Measurements from ENCODE around the gene TBXAS1. TPM values are rescaled to one million over a fixed set of nuclear protein-coding genes. Genes with fewer than 3 reads are reported as not detected.

TBXAS1 gene
- total RNA-seq, 1 experiment from 2014 or later, result 2.3 TPM

DNA sequence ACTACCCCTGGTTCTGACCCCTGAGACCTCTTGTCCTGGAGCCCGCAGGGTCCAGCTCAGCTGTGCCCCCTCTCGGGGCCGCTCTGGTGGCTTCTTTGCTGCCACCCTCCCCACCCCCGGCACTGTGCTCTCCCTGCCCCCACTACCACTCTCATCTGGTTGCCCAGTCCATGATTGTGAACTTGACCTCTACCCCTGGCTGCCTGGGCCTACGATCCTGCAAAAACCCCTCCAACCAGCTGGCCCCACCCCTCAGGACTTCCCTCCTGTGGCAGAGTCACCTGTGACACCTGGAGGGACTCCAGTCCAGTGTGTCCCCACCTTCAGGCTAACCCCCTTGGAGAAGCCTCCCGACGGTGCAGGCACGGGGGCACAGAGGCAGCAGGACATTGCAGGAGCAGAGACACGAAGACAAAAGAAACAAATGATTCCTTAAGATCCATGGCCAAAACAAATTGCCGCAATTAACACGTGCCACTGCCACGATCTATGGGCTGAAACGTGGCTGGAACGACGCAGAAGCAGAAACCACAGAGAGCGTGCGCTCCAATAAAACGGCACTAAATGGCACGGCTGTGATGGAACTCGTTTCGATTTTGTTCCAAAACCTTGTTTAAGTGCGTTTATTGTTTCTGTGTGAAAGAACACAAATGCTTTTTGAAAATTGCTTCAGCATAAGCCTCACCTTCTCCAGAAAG lies 161.7 kb downstream of the TBXAS1 start:
- POLR2A ChIA-PET, result no interaction called here
- CTCF ChIA-PET, result interaction anchor here (1.3 to 2.1 kb wide), 4 partner anchors 11 to 36 kb away, joined by 3 to 9 read pairs (median 8); no protein-coding TSS in a partner anchor

GRCh38 chr7:139991269-139991666 lies 162.2 kb downstream of the TBXAS1 start:
- ATAC-seq, result no peak
- Mint-ChIP-seq H3K4me1 (peaks cover 15% of the 10 kb centered on the region), H3K36me3 (no peaks in the 10 kb centered on the region), H3K9me3 (peaks cover 6% of the 10 kb centered on the region; the same call in 1 of the 2 replicates), H3K4me3 (no peak overlapping the region), H3K27ac (no peak overlapping the region), H3K27me3 (ENCODE audit: low read depth) (no peaks in the 10 kb centered on the region; the same call in 1 of the 2 replicates)
- no peak for DNase-seq (ENCODE audit: low spot score)
- TF ChIP-seq ZNF281 (CRISPR knock-in tag; IDR thresholded peaks at IDR 0.05), result no peak
- TF ChIP-seq, protein P1, sequence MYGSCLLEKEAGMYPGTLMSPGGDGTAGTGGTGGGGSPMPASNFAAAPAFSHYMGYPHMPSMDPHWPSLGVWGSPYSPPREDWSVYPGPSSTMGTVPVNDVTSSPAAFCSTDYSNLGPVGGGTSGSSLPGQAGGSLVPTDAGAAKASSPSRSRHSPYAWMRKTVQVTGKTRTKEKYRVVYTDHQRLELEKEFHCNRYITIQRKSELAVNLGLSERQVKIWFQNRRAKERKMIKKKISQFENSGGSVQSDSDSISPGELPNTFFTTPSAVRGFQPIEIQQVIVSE (CRISPR knock-in tag; IDR thresholded peaks at IDR 0.05; ENCODE audit: borderline replicate concordance), result no peak
- TF ChIP-seq CBFB (CRISPR knock-in tag; IDR thresholded peaks at IDR 0.05; ENCODE audit: low read depth), result no peak
- TF ChIP-seq TCF7 (CRISPR knock-in tag; IDR thresholded peaks at IDR 0.05; ENCODE audit: low read depth), result no peak
- no peak for TF ChIP-seq ZNF232 (CRISPR knock-in tag; IDR thresholded peaks at IDR 0.05)
- no peak for TF ChIP-seq ELF4 (CRISPR knock-in tag; IDR thresholded peaks at IDR 0.05; ENCODE audit: low read depth)
- TF ChIP-seq, protein P2, sequence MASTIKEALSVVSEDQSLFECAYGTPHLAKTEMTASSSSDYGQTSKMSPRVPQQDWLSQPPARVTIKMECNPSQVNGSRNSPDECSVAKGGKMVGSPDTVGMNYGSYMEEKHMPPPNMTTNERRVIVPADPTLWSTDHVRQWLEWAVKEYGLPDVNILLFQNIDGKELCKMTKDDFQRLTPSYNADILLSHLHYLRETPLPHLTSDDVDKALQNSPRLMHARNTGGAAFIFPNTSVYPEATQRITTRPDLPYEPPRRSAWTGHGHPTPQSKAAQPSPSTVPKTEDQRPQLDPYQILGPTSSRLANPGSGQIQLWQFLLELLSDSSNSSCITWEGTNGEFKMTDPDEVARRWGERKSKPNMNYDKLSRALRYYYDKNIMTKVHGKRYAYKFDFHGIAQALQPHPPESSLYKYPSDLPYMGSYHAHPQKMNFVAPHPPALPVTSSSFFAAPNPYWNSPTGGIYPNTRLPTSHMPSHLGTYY (CRISPR knock-in tag; IDR thresholded peaks at IDR 0.05), result no peak
- no peak for TF ChIP-seq MAX (CRISPR knock-in tag; IDR thresholded peaks at IDR 0.05)
- TF ChIP-seq, protein P3, sequence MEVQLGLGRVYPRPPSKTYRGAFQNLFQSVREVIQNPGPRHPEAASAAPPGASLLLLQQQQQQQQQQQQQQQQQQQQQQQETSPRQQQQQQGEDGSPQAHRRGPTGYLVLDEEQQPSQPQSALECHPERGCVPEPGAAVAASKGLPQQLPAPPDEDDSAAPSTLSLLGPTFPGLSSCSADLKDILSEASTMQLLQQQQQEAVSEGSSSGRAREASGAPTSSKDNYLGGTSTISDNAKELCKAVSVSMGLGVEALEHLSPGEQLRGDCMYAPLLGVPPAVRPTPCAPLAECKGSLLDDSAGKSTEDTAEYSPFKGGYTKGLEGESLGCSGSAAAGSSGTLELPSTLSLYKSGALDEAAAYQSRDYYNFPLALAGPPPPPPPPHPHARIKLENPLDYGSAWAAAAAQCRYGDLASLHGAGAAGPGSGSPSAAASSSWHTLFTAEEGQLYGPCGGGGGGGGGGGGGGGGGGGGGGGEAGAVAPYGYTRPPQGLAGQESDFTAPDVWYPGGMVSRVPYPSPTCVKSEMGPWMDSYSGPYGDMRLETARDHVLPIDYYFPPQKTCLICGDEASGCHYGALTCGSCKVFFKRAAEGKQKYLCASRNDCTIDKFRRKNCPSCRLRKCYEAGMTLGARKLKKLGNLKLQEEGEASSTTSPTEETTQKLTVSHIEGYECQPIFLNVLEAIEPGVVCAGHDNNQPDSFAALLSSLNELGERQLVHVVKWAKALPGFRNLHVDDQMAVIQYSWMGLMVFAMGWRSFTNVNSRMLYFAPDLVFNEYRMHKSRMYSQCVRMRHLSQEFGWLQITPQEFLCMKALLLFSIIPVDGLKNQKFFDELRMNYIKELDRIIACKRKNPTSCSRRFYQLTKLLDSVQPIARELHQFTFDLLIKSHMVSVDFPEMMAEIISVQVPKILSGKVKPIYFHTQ (CRISPR knock-in tag; IDR thresholded peaks at IDR 0.05), result no peak
- TF ChIP-seq FOXJ3 (CRISPR knock-in tag; IDR thresholded peaks at IDR 0.05; ENCODE audit: borderline replicate concordance), result no peak
- TF ChIP-seq ZNF396 (CRISPR knock-in tag; IDR thresholded peaks at IDR 0.05; ENCODE audit: borderline replicate concordance), result no peak
- TF ChIP-seq MXD4 (CRISPR knock-in tag; IDR thresholded peaks at IDR 0.05; ENCODE audit: borderline replicate concordance), result no peak
- no peak for TF ChIP-seq HMGA2 (CRISPR knock-in tag; IDR thresholded peaks at IDR 0.05)
- TF ChIP-seq NR3C1 (CRISPR knock-in tag; conservative IDR thresholded peaks at IDR 0.05; ENCODE audit: low read depth), result no peak
- ChIA-PET POLR2A (no interaction called here), CTCF (no interaction called here)

More for the DNA sequence above, 161.7 kb downstream of the TBXAS1 start:
- DNase-seq (ENCODE audit: low spot score) (no peak), ATAC-seq (no peak)
- Mint-ChIP-seq H3K4me1 (peaks cover 15% of the 10 kb centered on the region), H3K4me3 (no peak overlapping the region), H3K27me3 (ENCODE audit: low read depth) (no peaks in the 10 kb centered on the region; the same call in 1 of the 2 replicates), H3K36me3 (no peaks in the 10 kb centered on the region), H3K27ac (no peak overlapping the region), H3K9me3 (peaks cover 6% of the 10 kb centered on the region; the same call in 1 of the 2 replicates)
- TF ChIP-seq ELF4 (CRISPR knock-in tag; IDR thresholded peaks at IDR 0.05; ENCODE audit: low read depth) (no peak), OVOL2 (CRISPR knock-in tag; IDR thresholded peaks at IDR 0.05; ENCODE audit: borderline replicate concordance) (no peak), PRRX2 (CRISPR knock-in tag; IDR thresholded peaks at IDR 0.05) (no peak), ATF6 (CRISPR knock-in tag; IDR thresholded peaks at IDR 0.05) (no peak), NFE2L1 (CRISPR knock-in tag; IDR thresholded peaks at IDR 0.05) (no peak), ZNF138 (CRISPR knock-in tag; conservative IDR thresholded peaks at IDR 0.05) (no peak)
- TF ChIP-seq, protein P4, sequence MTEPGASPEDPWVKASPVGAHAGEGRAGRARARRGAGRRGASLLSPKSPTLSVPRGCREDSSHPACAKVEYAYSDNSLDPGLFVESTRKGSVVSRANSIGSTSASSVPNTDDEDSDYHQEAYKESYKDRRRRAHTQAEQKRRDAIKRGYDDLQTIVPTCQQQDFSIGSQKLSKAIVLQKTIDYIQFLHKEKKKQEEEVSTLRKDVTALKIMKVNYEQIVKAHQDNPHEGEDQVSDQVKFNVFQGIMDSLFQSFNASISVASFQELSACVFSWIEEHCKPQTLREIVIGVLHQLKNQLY (CRISPR knock-in tag; IDR thresholded peaks at IDR 0.05), result no peak
- TF ChIP-seq, protein P1 (CRISPR knock-in tag; IDR thresholded peaks at IDR 0.05; ENCODE audit: borderline replicate concordance), result no peak

Measured in WTC11 (cell line).